IPS-NIHi11 (cell line): ENCODE data around the gene UBB.
"Not testable (repeated sequence)": the region's sequence is repeated elsewhere in the genome, so short reads cannot be mapped to it uniquely, and the experiment has no call there.

Experiments used
- DNase-seq: peaks from one replicate; pipeline ENCODE4 v3.0.0; 2012; ENCODE audit warnings: mixed read lengths, low spot score

The UBB gene

DNA sequence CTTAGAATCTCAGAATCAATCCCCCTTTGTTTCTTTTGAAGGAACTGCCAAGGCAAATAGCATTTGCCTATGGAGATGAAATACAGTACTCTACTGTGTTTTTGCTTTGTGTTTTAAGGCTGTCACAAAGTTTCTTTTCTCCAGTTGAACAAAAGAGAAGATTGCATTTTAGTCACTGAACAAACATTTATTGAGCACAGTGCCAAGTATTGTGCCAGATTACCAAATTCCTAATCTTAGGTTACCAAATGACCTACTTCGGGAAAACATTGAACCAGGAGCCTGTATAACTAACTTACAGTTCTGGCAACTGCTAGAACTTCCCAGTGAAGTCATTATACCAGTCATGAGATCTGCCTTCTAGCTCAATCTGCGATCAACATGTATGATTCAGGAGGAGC lies 3.0 kb upstream of the UBB start:
- DNase-seq = no peak

DNA sequence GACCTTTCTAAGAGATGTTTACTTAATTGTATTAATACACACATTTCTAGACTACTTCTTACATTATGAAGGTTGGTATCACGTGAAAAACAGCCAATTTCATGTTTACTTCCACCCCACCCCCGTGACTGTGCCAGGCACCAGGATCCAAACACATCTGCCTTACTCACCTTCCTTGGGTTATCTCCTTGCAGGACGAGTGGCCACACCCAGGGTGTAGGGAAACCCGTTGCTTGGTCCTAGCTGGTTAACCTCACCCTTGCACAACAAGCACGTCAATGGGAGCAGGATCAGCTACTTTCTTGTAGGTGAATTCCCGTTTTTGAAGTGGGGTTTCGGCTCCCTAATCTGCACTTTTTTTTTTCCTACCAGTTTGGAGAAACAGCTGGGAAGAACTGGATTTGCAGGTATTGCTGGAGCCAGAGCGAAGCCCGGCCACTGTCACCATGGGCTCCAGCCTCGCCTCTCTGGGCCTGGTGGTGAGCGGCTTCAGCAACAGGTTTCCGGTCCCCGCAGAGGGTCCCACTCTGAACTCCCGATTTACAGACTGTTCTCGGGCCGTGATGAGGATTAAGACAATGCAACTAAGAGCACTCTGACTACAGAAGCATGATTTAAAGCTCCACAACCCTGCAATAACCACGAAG lies 2.1 kb upstream of the UBB start:
- no peak for DNase-seq

DNA sequence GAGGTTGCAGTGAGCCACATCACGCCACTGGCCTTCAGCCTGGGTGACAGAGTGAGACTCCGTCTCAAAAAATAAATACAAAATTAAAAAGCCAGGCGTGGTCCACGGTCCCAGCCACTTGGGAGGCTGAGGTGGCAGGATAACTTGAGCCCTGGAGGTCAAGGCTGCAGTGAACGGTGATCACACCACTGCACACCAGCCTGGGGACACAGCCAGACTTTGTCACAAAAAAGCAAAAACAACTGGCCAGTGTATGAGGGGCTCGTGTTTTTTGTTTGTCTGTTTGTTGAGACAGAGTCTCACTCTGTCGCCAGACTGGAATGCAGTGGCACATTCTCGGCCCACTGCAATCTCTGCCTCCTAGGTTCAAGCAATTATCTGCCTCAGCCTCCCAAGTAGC lies 1.2 kb upstream of the UBB start:
- no peak for DNase-seq

DNA sequence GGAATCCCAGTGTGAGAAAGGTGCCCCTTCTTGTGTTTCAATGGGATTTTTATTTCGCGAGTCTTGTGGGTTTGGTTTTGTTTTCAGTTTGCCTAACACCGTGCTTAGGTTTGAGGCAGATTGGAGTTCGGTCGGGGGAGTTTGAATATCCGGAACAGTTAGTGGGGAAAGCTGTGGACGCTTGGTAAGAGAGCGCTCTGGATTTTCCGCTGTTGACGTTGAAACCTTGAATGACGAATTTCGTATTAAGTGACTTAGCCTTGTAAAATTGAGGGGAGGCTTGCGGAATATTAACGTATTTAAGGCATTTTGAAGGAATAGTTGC lies 567 bp downstream of the UBB start:
- no peak for DNase-seq

DNA sequence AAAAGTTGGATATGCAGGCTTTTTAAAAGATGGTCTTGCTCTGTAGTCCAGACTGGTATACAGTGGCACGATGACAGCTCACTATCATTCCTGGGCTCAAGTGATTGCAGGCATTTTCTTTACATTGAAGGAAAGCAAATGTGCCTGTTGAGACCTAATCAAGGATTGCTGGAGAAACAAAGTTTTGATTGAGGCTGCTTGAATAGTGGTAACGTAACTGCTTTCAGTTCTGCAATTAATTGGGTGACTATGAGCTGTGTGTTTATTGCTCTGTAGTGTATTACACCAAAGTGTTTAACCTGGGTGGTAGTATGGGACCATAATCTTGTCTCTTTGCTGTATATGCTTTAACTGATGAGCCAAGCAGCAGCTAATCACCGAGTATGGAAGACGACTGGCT lies 2.3 kb downstream of the UBB start:
- DNase-seq = no peak

DNA sequence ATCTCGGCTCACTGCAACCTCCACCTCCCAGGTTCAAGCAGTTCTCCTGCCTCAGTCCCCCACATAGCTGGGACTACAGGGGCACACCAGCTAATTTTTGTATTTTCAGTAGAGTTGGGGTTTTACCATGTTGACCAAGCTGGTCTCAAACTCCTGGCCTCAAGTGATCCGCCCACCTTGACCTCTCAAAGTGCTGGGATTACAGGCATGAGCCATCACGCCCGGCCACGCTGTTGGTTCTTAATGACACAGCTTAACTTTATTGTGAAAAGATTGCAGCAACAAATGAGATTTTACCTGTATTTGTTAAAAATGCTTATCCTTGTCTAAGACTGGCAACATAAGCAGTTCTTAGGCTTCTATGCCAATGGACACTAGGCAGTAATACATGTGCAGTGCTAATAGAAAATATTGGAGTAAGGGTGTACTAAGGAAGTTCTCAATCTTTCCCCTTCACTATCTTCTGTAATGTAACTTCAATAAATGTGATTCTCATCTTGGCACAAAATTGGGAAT lies 2.9 kb downstream of the UBB start:
- no peak for DNase-seq

DNA sequence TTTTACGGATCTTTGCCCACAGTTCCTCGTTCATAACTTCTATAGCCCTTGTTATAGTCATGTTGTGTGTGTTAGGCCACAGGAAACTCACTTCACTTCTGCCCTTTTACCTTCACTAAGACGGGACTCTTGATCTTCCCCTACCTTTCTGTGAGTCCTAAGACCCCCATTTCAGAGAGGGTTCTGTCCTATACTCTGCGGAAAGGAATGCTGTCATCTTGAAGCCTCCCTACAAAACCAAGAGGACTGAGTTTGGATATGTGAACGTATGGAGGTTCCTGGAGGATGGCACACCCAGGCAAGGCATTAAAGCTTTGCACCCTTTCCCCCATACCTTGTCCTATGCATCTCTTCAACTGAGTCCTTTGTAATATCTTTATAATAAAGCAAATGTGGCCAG lies 3.7 kb downstream of the UBB start:
- DNase-seq = no peak

DNA sequence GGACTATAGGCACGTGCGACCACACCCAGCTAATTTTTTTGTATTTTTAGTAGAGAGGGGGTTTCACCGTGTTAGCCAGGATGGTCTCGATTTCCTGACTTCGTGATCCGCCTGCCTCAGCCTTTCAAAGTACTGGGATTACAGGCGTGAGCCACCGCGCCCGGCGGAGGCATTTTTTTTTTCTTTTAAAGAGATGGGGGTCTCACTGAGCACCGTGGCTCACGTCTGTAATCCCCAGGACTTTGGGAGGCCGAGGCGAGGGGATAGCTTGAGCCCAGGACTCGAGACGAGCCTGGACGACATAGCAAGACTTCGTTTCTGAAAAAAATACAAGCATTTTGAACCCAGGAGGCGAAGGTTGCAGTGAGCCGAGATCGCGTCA lies 5.2 kb downstream of the UBB start:
- not testable (repeated sequence) for DNase-seq

DNA sequence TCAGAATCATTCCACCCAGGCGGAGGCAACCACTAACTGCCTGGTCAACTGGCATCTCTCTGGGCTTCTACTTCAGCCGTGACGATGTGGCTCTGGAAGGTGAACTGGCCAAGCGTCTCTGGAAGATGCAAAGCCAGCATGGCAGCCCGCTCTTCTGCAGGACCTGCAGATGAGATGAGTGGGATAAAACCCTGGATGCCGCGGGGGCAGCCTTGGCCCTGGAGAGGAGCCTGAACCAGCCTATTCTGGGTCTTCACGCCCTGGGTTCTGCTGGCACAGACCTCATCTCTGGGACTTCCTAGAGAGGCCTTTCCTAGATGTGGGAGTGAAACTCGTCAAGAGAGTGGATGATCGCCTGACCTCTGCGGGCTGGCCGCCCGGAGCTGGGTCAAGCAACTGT lies 10.6 kb downstream of the UBB start:
- DNase-seq = no peak

DNA sequence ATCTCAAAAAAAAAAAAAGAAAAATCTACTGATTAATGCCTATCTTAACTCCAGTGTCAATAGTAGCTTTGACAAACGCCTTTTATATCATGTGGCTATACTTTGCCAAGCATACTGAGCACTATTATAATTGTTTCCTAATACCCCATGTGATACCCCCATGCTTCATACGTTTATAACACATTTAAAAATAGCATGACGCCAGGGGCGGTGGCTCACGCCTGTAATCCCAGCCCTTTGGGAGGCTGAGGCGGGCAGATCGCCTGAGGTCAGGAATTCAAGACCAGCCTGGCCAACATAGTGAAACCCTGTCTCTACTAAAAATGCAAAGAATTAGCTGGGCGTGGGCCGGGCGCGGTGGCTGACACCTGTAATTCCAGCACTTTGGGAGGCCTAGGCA lies 11.6 kb downstream of the UBB start:
- not testable (repeated sequence) for DNase-seq

DNA sequence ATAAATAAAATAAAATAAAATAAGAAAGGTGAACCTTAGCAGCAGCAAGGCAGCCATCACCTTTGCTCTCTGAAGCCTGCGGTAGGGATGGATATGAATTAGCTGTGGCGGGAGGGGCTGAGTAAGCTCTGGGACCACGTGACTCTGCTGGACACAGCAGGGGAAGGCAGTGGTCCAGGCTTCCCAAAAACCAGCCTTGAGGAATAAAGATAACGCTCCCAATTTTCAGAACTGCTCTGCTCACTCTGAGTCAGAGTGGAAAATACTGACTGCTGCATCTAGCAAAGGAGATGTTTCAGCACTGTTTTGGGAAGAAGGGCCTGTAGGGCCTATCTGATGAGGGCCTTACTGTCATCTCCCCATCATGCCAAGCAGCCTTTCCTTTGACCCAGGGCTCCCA lies 15.0 kb downstream of the UBB start:
- not testable (repeated sequence) for DNase-seq

DNA sequence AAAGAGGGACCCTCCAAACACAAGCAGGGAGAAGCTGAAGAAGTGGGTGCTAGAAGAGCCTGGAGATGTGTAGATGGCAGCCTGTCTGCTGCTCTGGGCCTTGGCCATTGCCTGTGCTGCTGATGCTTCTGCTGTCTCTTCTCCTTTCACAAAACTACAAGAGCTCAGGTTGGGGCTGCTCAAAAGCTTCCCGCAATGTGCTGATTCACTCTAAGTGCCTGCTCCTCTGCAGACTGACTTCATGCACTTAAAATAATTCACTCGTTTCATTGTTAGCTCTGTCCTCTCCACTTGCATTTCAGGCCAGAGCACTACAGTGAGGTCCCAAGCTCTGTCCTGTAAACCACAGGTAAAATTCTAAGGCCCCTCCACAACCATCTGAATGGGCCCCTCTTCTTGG lies 15.8 kb downstream of the UBB start:
- not testable (repeated sequence) for DNase-seq

DNA sequence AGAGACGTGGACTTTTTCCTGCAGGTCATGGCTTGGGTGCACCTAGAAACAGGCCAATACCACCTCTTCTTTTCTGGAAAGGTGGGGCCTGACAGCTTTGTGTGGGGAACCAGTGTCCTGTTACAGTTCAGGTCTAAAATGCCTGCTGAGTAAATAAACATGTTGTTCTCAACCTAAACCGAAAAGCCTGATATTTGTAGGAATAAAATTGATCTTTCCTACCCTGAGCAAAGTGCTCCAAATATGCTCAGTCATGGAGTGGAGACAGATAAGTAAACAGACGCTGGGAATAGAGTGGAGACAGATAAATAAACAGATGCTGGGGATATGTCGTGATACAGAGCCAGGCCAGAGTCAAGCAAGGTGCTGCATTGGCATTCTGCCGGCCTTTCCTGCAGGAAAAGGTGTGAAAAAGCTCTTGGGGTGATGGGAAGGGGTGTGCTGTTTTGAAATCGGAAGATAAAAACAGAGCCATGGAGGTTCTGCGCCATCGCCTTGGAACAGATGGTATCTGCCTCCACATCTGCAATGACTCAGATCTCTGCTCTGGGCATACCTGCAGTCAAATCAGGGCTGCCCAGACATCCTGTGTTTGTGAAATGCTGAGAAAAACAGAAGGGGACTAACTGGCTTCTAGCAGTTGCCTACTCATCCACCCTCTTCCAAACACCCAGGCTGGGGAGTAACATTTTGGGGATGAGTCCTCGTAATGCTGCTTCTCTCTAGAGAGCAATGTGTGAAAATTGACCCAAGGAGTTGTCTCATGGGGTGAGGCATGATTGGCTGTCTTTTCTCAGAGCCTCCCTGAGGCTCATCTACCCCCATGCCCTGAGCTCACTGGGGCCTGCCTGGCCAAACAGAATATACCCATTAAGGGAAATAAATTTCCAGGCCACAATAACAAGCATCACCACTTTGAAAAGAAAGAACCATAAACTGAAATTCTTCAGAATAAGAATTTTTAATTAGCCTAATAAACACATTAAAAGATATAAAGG lies 17.7 kb downstream of the UBB start:
- no peak for DNase-seq

DNA sequence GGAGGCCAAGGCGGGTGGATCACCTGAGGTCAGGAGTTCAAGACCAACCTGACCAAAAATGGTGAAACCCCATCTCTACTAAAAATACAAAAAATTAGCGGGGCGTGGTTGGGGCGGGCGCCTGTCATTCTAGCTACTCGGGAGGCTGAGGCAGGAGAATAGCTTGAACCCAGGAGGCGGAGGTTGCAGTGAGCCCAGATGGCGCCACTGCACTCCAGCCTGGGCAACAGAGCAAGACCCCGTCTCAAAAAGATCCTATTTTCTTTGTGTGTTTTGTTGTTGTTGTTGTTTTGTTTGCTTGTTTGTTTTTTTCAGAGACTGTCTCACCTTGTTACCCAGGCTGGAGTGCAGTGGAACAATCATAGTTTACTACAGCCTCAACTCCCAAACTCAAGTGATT lies 23.0 kb downstream of the UBB start:
- not testable (repeated sequence) for DNase-seq

DNA sequence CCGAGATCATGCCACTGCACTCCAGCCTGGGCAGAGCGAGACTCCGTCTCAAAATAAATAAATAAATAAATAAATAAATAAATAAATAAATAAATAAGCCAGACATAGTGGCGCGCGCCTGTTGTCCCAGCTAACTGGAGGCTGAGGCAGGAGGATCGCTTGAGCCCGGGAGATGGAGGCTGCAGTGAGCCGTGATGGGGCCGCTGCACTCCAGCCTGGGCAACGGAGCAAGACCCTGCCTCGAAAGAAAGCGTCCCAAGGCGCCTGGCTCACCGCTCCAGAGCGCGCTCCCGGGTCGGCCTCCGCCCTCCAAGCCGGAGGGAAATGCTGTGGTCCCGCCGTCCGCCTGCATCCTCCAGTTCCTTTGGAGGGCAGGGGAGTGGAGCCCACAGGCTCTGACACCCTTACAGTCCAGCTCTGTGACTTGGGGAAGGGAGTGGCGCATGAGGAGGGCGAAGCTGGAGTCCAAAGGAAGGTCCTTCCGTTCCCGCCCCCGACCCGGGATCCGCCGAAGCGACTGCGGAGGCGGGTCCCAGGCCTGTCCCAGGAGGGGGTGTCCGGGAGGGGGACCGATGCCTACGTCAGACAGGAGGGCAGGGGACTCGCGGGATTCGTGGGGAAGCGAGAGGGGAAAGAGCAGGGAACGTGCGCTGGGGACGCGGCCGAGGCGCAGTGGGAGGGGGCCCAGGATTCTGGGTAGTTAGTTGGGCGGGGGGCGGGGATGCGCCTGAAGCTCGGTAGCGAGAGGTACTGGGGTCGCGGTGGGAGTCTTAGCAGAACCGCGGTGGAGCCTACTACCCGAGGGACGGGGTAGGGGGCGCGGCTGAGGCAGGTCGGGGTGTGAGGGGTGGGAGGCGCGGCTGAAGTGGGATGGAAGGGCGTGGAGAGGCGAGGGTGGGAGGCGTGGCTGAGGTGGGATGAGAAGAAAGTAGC lies 26.1 kb downstream of the UBB start:
- peak; percentile 86 for DNase-seq

DNA sequence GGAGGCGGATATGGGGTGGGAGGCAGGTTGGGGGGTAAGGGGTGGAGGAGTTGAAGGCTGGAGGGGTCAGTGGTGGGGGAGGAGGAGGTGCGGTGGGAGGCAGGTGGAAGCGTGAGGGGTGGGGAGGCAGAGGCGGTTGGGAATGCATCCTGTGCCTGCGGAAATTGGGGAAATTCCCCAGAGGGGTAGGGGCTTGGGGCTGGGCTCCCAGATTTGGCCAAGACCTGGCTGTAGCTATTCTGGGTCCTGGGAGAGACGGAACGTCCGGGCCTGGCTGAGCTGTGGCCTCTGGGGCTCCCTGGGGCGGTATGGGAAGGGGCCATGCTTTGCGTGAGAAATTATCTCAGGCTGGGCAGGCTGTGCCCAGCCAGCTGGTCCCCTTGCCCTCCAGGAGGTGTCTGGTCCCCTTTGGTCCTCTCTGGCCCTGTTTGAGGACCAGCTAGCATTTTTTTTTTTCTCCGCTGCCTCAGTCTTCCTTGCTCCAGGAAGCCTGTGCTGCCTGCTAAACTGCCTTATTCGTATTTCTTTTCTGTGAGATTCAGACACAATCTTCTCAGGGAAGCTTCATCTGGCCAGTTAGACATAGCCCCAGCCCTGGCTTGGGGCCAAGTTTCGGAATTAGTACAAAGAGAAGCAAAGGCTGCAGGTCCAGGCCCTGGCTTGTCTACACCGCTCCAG lies 27.2 kb downstream of the UBB start:
- peak; percentile 47 for DNase-seq

DNA sequence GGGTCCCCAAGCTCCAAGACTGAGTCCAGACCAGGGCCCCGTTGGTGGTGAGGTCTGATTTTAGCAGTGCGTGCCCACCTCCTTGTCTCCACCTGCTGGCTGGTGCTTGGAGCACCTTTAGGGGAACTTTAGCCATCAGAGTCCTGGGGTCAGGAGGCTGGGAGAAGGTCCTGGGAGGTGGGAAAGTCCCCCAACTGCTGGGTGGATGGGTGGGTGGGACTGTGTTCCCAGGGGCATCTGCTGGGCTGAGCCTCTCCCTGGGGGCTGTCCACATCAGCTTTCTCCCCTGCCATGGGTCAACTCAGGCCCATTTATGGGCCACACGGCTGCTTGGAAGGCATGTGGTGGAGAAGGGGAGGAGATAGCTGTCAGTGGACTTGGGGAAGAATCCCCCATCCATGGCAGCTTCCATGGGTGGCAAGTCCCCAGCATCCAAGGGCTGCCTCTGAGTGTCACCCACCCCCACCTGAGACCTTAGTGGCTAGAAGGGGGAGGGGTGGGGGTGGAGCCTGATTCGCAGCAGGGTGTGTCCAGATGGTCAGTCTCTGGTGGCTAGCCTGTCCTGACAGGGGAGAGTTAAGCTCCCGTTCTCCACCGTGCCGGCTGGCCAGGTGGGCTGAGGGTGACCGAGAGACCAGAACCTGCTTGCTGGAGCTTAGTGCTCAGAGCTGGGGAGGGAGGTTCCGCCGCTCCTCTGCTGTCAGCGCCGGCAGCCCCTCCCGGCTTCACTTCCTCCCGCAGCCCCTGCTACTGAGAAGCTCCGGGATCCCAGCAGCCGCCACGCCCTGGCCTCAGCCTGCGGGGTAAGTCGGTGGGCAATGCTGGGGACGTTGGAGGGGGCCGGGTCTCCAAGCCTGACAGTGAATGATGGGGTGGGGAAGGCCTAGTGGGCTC lies 34.4 kb downstream of the UBB start, which contains the start of gene TRPV2:
Gene TRPV2 (plus strand): TSS at position 541 of the 894 bp plus-strand sequence. CDS start 2,098 bp downstream, outside the sequence.
- DNase-seq = peak; percentile 70

DNA sequence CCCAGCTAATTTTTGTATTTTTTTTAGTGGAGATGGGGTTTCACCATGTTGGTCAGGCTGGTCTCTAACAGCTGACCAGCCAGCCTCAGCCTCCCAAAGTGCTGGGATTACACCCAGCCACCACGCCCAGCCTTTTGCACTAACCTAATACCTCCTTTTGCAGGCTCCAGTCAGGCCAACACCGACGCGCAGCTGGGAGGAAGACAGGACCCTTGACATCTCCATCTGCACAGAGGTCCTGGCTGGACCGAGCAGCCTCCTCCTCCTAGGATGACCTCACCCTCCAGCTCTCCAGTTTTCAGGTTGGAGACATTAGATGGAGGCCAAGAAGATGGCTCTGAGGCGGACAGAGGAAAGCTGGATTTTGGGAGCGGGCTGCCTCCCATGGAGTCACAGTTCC lies 36.5 kb downstream of the UBB start:
- DNase-seq = peak; percentile 1

DNA sequence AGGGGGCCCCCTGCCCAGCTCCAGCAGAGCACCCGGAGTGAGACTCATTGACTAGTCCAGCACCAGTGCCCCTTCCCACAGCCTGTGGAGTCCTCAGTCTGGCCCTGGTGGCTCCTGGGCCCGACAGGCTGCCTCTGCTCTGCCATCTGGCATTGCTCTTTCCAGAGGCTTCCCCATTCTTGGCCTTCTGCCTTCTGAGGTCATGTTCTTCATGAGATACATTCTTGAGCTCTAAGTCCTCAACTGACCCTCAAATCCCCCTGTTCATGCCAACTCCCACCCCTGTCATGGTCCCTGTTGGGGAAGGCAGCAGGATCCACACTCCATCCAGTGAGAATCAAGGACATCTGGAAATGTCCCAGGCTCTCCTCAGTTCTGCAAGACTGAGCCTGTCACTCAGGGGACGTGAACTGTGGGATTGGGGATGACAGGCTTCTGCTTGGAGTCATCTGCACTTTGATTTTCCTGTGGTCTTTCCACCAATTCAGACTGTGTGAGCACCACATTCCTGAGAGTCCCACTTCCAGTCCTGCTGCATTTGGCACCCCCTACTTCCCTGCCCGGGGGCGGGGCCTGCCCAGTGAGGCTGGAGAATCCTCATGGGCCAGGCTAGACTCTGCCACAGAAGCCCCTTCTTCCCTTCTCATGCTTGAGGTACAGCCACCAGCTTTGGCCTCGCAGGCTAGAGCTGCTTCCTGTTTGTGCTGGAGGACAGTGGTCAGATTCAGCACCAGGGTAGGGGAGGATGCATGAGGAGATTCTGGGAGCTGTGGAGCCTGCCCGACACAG lies 37.2 kb downstream of the UBB start:
- DNase-seq = peak; percentile 51

DNA sequence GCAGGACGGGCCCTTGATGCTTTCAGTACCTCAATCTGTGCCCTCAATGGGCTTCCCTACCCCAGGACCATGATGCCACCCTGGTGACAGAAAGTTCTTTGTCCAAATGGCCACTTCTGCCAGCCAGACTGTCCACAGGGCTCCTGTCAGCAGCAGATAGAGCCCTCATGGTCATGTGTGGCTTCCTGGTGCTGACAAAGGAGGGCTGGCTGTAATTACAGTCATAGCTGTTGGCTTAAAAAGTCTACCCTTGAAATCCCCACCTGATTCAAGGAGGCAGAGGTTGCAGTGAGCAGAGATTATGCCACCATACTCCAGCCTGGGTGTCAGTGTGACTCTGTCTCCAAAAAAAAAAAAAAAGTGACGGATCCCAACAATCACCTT lies 37.8 kb downstream of the UBB start:
- no peak for DNase-seq
